NCI-H128 (cell line): Measurements from ENCODE around the gene MPST.

ENCODE experiments used
- DNase-seq: peaks from one replicate; lab custom pipeline; 2025; ENCODE audit not compliant: unreplicated experiment; lab: John Stamatoyannopoulos, UW

The MPST gene

DNA sequence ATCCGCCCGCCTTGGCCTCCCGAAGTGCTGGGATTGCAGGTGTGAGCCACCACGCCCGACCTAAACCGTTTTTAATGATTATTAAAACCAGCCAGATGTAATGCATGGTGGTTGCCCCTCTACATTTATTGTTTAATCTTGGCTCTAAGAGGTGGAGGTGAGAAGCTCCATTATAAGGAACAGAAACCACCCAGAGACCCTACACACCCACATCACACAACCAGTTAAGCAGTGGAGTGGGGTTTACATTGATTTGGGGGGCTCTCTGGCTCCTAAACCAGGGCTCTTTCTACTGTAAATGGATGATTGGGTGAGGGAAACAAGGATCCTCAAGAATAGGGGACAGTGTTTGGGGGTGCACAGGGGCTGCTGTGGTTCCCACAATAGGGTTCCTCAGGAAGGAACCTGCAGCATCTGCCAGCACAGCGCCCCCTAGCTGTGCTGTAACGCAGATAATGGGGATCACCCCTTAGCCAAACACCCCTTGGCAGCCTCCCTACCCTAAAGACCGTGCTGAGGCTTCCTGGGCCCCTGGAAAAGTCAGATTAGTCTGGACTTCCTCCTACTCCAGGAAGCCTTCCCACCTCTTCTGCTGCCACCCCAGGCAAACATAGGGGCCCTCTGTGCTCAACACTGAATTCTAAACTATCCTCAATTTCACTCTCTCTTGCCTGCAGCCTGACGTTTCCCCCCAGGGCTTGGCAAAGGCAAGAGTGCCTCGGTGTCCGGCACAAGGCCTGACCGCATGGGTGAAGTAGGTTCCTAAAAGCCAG is 2.4 kb downstream of the MPST start:
- no peak for DNase-seq

DNA sequence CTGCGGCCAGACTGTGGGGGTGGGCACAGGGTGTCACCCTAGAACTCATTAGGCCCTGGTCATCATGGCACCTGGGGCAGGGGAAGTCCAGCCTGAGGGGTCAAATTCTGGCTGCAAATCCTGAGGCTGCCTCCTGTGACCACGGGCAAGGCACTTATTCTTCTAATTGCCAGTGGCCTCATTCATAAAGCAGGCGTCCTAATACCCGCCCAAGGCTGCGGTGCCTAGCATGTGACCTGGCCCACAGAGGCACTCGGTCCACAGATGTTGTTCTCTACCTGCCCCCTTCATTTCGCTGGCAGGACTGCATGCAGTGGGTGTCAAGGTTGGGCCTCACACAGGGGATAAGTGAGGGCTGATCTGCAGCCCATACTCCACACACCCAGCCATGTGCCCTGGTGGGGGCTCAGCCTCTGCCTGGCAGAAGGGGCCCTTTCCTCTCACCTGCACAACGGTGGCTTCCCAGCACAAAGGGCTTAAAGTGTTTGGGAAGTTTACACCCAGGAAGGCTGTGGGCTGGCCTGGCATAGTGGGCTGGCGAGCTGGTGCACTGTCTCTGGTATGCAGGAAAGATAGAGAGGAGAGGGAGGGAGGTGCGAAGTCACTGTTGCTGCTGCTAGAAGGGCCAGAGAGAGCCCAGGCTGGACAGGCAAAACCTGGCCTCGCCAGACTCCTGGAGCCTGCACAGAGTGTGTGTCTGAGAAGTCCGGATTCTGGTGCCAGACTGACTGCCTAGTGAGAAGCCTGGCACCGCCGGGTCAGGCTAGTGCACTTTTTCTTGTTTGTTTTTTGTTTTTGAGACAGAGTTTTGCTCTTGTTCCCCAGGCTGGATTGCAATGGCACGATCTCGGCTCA is 3.2 kb downstream of the MPST start:
- DNase-seq, result no peak

DNA sequence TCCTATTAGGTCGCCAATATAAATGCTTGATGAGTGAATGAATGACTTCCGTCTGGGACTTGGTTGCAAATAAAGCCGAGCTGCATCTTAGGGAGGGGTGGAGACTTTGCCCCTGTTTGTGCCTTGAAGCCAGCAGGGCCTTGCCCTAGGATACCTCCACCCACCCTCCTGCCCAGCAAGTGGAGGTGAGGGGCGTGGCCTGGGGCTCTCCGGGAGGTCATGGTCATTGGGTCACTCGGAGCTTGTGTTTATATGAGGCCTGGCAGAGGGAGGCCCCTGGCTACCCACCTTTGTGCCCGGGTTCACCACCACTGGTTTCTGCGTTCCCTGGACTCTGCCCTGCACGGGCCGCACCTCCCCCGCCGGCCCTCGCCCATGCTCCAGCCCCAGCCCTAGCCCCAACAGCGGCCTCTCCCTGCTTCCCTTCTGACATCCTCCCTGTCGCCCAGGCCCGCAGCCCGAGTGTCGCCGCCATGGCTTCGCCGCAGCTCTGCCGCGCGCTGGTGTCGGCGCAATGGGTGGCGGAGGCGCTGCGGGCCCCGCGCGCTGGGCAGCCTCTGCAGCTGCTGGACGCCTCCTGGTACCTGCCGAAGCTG is 4.3 kb downstream of the MPST start:
- no peak for DNase-seq

DNA sequence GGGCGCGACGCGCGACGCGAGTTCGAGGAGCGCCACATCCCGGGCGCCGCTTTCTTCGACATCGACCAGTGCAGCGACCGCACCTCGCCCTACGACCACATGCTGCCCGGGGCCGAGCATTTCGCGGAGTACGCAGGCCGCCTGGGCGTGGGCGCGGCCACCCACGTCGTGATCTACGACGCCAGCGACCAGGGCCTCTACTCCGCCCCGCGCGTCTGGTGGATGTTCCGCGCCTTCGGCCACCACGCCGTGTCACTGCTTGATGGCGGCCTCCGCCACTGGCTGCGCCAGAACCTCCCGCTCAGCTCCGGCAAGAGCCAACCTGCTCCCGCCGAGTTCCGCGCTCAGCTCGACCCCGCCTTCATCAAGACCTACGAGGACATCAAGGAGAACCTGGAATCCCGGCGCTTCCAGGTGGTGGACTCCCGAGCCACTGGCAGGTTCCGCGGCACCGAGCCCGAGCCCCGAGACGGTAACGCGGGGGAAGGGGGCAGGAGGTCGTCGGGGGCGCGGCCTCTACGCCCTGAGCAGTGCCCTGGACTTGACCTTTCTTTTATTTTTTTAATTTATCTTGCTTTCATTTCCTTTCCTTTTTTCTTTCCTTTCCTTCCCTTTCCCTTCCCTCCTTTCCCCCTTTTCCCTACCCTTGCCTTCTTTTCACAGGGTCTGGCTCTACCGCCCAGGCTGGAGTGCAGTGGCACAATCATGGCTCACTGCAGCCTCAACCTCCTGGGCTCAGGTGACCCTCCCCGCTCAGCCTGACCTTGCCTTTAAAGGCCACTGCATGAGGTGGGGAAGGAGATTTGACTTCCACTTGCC is 5.0 kb downstream of the MPST start:
- no peak for DNase-seq

DNA sequence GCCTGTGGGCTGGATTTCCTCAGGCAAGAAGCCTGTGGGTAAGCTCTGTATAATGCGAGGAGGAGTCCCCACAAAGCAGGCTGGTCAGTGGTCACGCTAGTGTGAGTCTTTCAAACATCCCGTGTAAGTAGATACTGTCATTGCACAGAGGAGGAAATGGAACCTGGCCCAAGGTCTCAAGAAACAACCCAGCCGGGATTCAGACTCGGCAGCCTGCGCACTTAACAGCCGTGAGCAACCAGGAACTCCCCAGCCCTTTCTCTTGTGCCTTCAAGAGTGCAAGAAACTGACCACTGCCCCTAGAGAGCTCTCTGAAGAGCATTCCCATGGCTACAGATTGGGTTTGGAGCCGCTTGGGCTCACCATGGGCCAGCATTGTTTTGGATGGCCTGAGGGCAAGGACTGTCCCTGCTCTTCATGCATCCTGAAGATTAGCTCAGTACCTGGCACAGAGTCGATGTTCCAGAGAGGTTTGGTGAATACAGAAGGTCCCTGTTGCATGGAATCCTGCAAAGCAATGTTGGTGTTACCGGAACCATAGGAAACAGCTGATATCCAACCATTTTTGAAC is 6.0 kb downstream of the MPST start:
- no peak for DNase-seq

DNA sequence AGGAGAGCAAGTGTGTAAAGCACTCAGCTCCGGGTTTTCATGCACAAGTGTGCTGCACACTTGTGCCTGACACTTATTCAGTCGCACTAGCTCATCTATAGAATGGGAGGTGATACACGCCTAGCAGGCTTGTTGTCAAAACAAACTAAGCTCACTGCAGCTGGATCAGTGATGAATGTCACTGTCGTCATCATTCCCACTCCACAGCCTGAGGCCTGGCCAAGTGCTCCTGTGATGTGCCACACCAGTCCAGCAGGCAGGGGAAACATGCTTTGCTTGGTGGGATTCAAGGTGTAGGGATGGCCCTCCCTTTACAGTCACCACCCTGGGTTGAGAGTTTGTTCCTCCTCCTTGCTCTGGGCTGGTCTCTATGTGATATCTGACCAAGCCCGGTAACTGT is 6.8 kb downstream of the MPST start:
- DNase-seq, result no peak

DNA sequence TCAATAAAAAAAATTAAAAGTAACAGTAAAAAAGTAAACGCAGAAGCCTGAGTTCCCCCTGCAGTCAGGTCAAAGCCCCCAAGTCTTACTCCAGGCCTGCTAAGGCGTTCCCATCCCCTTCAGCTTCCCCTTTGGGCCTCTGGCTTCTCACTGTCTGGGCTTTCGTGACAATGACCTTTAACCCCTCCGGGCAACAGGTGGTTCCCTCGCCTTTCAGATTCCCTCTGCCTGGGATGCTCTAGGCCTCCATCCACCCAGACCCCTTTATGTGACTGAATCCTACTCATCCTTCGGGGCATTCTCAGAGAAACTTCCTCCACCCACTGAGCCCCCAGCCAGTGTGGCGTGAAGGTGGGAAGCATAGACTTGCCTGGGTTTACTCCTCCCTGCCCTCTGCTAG is 8.0 kb downstream of the MPST start:
- DNase-seq, result no peak

DNA sequence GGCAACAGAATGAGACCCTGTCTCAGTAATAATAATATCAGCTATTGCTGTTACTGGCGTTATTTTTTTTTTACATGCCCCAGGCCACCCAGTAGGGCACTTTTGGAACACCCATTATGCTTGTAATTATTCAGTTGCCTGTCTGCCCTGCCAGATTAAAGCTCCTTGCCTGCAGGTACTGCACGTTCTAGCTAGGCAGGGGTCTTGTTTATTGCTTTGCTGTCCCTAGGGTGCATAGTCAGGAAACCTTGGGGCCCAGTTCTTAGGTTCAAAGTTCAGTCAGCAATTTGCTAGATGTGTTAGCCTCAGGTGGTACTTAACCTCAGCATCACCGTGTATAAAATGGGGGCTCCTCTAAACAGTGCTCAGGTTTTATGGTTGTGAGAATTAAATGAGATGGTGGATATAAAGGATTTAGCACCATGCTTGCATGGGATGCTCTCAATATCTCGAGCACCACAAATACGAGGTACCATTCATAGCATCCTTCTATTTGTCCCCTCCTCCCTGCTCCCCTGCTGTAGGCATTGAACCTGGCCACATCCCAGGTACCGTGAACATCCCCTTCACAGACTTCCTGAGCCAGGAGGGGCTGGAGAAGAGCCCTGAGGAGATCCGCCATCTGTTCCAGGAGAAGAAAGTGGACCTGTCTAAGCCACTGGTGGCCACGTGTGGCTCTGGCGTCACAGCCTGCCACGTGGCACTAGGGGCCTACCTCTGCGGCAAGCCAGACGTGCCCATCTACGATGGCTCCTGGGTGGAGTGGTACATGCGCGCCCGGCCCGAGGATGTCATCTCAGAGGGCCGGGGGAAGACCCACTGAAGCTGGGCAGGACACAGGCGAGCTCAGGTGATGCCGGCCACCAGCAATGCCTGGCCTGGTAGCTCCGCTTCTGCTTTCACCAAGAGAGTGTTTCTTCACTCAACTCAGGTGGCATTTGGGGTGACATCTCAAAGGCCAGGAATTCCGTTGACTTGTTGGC is 9.4 kb downstream of the MPST start:
- DNase-seq, result no peak

DNA sequence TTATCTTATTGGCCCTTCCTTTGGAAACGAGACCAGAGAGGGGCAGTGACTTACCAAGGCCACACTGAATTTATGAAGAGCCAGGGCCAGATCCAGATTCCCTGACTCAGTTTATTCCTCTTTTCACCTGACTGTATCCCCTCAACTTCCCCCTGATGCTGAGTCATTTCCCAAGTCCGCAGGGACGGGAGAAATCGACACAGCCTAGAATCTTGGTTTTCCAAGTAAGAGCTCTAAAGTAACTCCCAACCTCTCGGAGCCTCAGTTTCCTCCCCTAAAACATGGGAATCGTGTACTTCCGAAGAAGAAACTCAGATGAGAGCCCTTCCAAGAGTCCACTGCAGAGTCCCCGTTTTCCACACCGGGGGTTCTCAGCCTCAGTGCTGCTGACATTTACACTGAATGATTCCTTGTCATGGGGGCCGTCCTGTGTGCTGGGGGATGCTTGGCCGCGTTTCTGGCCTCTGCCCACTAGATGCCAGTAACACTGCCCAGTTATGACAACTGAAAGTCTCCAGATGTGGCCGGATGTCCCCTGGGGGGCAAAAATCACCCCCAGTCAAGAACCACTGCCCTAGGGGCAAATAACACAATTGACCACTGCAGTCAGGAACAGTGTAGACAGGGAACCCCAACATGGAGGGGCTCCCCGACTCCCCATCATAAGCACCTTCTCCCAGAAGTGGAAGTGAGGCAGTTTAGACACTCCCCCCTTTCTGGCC is 11.2 kb downstream of the MPST start:
- no peak for DNase-seq

DNA sequence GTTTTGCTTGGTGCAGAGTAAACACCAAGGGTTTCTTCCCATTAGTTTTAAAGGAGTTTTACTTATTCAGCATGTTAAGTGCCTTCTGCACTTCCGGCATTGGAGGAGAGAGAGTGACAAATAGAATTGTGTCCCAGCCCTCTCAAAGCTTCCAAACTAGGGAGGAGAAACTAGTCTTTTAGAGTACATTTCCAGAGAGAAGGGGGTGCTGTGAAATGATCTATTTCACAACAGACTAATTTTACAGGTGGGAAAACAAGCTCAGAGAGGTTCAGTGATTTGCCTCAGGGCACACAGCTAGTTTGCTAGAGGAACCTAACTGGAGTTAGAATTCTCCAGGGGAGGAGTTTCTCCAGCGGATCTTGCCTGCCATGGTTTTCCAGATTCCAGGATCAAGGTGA is 12.6 kb downstream of the MPST start:
- DNase-seq, result no peak

DNA sequence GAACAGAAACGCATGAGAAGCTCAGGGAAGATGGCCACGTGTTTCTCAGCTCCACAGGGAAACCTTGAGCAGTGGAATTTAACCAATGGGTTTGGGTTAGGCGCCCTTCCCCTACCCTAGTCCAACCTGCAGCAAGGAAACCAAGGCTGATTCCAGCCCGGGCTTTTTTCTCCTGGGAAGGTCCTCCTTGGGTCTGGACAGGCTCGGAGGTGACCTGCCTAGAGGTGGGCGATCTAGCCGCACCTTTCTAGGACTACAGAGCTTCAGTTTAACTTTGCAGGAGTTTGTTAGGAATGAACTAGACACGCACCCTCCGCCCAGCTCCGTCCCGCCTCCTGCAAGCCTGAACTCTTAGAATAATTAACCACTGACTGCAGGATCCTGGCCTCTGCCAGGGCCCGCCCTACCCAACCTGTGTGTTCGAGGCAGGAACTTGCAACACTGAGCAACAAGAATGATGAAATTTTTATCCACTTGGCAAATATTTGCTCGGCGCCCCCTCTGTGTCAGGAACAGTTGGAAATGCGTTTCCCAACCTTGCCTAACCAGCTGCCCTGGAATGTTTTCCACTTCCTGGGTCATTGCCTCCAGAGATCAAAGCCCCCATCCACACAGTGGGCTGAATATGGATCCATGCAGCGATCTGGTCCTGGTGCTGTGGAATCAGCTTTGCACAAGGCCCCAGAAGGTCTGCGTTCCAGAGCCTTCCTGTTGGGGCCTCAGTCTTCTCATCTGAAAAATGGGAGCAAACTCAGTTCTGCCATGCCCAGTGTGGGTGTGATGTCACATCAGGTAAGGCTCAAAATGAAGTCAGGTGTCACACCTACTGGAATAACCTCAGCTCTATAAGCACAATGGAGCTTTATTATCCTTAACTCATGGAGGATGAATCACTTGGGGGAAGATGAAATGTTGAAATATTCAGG is 13.3 kb downstream of the MPST start:
- DNase-seq, result no peak

DNA sequence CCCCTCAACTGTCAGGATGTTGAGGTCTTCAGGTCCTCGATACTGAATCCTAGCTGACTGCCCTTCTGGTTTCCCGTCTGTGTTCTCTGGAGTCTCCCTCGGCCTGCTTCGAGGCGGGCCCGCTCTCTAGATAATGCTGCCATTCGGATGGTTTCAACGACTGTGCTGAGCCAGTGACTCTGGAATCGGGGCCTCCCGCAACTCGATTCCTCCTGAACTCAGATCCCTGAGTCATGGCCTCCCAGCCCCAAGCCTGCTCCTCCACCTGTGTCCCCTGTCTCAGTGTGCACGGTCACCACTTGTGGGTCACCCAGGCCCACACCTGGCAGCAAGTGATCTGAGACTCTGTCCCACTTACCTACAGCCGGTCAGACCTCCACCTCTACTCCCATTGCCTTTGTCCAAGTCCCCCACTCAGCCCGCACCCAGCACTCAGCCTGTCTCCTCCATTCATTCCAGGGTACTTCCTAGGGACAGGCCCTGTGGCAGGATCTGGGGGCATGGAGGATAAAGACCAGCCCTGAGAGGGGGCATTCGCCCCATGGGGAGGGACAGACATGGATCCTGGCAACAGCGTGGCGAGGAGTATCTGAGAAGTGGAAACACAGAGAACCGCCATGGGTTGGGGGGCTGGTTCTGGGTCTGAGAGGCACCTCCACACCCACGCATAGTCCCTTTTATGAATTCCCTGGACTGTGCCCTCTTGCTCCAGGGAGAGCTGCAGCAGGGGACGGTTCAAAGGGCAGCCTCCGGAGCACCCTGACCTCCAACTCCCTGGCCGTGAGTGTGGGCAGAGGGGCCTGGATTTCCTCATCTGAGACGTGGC is 14.3 kb downstream of the MPST start:
- no peak for DNase-seq

DNA sequence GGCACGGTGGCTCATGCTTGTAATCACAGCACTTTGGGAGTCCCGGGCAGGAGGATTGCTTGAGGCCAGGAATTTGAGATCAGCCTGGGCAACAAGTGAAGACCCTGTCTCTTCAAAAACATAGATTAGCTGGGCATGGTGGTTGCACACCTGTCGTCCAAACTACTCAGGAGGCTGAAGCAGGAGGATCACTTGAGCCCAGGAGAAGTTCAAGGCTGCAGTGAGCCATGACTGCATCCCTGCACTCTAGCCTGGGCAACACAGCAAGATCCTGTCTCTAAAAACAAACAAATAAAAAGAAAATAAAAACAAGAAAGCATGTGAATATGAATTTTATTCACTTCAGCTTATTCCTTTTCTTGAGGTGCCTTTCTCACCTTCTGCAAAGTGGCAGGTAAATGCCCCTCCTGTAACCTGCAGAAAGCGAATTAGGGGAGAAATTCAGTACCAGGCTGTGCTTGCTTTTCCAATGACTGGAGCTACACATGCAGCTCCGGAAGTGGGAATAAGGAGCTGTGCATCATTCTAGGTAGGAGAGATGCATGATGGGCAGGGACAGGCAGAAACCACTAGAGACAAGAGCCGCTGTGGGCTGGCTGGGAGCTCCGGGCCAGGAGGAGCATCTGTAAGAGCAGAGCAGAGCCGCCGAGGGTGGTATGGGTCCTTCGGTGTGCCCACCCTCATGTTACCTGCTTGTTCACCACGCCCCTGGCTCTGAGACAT is 17.3 kb downstream of the MPST start:
- DNase-seq, result no peak

DNA sequence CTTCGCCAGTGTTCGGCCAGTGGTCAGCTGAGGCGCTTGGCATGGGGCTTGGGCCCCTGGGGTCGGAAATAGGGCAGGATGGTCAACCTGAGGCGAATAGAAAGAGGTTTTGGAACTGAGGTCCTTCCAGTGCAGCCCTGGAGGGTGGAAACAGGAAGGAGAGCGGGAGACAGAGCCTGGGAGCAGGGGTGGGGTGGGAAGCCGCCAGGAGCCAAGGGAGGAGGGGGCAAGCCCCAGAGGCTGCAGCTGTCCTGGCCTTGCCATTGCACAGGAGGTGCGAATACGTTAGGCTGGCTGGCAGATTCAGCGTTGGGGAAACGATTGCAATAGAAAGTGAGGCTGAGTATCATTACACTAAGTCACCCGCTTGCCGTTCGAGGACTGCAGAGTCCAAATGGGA is 18.1 kb downstream of the MPST start:
- no peak for DNase-seq

DNA sequence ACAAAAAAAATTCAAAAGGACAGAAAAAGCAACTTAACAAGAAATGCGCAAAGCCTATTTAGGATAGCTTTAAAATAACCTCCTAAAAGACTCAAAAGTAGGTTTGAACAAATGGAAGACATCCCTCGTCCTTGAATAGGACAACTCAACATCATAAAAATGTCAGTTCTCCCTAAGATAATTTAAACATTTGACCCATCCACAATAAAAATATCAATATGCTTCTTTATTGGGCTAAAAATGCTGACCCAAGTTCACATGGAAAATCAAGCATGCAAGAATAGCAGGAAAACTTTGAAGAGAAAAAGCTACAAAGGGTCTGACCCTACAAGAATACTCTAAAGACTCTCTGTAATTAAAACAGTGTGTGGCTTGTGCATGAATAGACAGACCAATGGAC is 19.9 kb downstream of the MPST start:
- no peak for DNase-seq

DNA sequence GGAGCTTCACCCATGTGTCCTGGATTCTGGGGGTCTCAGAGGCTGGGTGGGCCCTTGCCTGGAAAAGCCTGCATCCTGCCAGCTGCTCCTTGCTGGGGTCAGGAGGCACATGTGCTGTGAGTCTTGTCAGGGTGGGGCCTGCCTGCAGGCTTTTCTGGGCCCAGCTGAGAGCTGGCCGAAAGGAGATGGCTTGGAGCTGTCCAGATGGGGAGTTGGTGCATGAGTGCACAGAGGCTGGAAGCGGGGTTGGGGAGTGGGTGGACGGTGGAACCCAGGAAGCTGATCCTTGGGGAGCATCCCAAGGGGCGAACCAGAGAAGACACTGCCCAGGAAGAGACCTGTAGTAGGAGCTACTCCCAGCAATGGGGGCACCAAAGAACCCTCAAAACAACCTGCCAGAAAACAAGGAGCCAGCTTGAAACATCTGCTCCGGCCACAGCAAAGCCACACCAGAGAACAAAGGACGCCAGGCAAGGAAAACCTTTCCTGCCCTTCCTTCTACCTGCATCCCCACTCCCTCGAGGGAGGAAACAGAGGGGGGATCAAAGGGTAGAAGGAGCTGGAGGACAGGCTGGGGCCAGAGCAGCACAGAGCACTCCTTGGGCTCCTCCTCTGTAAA is 23.8 kb downstream of the MPST start:
- DNase-seq, result no peak
